ENCODE results near the gene DCLK2.

DCLK2 gene

DNA sequence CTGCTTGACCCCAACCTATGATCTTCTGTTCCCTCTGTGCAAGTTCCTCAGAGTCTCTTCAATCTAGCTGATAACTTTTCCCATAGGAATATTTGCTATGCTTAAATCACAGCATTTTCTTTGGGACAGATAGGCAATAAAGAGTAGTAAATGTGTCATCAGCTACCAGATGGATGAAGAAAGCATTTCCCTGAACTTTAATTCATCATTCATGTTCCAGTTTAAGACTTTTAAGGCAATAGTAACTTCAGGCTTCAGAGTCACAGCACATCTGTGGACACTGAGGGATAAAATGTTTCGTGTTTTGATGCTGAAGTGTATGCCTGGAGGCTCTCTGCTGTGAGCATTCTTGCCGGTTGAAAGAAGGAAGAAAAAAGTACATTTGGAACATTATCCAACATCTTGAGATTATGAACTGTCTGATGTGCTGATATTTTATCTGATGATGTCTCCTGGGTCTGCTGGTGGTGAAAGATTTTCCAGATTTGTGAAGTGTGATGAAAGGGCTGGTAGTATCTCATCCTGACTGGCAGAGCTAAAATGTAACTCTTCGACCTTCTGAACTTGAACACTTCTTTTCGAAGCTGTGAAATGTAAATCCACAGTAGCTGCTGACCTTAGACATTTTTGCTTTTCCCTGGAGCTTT, 133.7 kb downstream of the DCLK2 start:
- no peak for DNase-seq

DNA sequence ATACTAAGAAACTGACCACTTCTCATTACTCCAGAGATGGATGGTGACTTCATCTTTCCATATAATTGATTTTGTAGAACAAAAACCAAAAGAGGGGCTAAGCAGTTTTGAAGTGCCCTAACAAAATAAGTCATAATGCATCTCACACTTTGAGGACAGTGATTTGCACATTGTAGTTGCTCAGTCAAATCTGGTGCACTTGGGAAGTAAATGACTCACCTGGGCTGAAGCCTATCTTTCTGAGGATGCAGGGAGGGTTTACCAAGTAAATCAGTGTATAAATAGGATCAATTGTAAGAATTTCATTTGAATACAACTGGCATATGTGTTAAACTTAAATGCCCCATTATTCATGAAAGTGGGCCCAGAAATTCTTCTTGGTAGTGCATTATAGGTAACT, 134.2 kb downstream of the DCLK2 start:
- no peak for DNase-seq

DNA sequence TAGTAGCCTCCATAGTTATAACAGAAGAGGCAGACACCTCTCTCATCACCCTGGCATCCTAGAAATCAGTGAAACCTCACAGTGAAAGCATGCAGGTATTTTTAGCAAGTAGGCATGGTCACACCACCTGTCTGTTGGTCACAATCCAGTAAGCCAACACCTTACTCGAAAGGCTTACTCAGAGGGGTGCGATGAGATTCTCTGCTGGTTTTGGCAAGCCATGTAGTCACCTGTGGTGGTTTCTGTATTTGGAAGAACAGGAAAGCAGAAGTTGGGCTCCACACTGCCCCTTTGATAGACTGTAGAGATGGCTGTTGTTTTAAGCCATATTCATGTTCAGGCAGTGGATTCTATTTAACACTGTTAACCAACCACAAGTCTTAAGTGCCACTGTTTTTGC, 134.7 kb downstream of the DCLK2 start:
- DNase-seq: no peak

DNA sequence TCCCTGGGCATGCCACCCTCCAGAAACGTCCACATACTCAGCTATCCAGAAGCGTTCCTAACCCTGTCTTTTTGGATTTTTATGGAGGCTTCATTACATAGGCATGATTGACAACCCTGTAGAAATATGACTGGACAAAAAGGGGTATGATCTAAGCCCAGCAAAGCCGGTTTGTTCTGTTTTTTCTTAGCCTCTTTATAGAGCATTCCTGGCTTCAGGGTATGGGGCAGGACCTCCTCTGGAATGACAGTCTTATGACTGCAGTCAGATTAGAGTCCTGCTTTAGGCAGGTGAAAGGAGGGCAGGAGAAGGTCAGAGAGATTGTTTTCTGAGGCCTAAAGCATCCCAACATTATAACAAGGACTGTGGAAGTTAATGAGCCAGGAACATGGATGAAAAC, 137.4 kb downstream of the DCLK2 start:
- DNase-seq: no peak

DNA sequence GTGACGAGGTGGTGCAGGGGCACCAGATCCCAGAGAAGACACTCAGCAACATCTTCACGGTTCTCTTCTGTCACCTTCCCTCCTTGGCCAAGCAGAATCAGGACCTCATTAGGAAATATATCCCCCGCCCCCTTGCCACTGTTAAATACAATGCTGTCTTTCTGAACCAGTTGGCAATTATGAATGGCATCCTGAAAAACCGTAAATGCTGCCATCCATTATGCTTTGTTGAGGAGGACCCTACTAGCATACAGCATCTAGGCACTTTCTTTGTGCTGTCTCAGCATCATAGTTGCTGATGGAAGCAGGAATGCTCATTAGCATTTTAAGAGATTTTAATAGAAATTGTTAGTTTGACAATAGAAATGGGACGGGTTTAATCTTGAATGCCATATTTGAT, 138.5 kb downstream of the DCLK2 start:
- DNase-seq: peak; percentile 46 to 78

DNA sequence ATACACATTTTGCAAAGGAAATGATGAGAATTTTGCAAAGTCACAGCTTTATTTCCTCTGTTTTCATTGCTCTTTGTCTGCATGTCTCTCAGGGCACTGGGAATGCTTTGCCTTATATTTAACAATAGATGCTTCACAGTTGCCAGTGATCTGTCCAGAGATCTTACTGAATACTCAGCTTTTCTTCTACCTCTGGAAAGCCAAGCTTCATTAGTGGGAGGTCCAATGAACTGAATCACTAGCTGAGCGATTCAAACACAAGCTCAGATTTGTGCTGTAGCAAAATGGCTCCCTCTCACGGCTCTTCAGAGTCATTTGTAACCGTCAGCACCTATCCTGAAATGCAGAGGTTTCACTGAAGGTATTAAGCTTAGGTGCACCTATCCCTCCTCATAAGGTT, 138.9 kb downstream of the DCLK2 start:
- DNase-seq: peak; percentile 15 to 81

DNA sequence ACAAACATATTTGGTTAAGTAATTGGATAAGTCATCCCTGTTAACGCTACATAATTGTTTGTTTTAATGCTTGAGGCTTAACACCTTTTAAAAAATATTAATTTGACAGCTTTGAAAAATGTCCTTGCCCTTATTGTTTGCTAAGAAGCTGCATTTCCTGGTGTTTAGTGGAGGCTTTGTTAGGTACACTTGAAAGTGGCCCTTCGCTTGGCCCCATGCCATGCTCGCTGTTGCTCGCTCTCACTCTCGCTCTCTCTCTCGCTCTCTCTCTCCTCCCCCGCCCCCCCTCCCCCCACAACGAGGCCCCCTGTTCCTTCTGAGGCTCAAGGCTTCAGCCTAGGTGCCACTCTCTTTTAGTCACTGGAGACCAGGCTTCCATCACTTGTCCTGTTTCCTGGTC, 139.6 kb downstream of the DCLK2 start:
- DNase-seq: no peak

DNA sequence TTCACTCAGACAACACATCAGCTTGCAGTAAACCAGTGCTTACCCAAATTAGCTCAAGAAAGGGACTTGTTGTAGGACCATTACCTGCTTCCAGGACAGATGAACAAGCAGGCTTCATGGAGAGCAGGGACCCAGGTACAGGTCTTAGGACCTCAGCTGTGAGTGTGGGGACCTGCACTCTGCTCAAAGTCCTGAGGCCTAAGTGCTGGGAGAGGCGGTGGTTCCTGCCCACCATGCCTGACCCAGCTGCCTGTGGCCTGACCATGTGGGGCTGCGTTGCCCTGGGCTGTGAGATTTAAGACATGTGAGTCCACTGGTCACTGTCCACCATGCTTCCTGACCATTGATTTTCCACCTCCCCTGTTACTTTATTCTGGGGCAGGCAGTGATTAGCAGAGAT, 140.2 kb downstream of the DCLK2 start:
- no peak for DNase-seq

DNA sequence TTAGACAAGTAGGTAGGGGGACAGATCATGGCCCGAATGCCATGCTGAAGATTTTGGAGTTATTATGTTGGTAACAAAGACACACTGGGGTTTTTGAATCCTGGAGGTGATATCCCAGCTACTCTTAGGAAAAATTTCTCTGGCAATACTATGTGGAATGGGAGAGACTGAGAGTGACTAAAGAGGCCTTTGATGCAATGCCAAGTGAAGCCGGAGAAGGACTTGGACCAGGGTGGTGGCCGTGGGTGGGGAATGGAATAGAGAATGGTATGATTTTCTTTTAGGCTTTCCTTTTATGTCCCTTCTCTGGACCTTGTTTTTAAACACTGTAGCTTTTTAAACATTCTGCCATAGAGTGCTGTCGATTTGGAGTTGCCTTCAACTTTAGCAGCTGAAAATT, 141.6 kb downstream of the DCLK2 start:
- DNase-seq: no peak

DNA sequence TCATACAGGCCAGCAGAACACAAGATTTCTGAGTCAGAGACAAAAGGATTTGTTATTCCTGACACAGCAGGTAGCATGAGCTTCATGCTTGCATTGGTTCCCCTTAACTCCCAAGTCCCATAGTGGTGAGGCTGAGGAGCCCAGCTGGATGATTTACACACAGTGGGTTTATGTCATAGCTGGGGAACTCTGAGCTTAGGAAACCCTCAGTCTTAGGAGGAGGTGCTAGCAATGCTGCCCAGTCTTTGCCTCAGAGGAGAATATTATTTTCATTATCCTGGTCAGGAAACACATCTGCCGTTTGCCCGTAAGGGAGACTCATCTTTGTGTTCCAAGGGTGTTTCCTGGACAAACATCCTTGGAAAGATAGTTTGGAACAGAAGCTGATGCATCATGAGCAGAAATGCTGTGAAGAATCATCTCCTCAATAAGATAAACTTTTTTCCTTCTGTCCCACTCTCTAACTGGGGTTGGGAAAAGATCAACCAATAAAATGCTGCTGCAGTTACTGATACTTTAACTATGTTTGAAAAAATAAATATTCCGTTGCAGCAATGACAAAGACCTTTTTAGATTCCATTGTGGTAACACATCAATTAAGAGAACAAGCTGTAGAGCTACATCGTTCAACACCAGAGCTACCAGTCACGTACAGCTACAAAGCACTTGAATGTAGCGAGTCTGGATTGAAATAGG, 146.8 kb downstream of the DCLK2 start:
- no peak for DNase-seq

DNA sequence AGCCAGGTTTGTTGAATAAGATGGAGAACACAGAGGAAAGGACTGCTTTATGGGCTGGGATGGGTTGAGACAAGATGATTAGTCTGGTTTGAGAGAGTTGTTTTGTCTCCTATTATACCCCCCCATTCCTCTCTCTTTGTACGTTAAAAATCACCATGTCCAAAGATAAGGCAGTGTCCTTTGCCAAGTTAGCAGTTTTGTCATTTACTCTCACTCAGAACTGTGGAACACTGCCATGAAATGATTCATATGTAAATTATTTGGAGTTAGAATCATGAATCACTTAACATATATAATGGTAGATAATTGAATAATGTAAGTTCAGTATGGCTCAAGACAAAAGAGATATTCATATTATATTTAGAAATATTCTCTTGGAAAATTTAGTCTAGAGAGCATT, 151.3 kb downstream of the DCLK2 start:
- DNase-seq: no peak

DNA sequence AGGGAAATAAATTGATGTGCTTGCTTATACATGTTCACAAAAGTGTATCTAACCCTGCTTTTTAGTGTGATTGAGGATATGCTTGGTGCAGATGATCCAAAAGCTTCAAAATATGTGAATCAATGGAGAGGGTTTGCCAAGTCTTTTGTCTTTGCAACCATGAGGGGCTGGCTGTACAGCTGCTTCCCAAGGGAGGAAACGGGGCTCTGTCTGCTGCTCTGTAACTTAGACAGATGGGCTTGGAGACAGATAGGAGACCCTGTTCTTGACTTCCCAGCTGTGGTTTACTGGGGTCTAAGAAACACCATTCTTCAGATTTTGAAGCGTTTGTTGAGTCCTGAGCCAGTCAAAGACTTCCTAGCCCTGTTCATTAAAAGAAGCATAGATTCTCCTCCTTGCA, 152.3 kb downstream of the DCLK2 start:
- DNase-seq: no peak

DNA sequence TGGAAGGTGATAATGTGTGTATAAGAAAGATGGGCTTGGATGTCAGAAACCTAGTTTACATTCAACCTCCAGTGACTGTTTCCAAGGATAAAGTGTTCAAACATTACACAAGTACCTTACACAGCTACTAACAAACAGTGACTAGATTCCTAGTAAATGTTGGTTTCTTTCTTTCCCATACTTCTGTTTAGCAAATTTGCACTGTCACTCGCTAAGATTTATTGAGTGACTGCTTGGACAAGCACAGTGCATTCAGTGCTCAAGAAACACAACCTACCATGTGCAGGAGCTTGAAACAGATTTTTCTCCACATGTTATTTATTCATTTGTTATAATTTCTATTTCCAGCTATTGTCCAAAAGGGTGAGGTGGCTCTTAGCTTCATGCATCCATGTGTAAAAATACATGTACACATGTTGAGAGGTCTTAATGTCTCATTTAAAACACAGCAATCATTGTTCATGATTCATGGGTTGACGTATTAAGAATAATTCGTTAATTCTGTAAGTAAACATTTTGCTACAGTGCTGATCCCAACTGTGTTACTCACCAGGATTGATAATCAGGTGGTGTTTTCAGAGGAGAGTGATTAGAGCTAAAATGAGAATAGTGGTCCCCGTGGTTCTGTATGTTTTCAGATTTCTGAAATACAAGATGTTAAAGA, 153.0 kb downstream of the DCLK2 start:
- no peak for DNase-seq

DNA sequence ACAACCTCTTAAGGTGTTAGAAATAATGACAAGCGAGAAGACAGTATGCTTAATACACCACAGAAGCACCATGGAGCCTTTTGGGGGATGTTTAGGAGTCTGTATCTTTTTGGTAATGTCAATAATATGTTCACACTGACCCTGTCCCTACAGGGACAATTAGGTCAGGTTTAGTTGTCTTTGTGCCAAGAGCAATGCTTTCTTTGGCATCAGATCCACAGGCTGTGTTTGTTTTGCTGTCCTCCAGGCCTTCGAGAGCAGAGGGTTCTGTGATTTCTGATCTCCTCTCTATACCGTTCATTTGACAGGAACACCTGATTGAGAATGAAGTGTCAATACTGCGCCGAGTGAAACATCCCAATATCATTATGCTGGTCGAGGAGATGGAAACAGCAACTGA, 153.8 kb downstream of the DCLK2 start:
- no peak for DNase-seq

DNA sequence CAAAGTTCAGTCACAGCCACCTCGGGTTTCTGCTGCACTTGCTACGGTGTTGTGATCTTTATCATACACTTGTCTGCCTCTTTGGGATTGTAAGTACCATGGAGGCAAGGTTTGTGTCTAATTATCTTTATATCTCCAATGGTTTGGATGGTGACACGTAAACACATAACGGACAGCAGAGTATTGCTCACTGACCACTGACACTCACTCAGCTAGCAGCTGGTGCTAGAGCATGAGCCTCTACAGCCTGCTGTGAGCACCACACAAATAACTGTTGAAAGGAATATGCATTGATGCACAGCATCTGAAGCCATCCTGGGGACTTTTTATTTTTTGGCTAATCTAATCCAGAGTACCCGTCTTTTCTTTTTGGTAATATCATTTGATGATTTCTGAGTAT, 156.0 kb downstream of the DCLK2 start:
- no peak for DNase-seq

DNA sequence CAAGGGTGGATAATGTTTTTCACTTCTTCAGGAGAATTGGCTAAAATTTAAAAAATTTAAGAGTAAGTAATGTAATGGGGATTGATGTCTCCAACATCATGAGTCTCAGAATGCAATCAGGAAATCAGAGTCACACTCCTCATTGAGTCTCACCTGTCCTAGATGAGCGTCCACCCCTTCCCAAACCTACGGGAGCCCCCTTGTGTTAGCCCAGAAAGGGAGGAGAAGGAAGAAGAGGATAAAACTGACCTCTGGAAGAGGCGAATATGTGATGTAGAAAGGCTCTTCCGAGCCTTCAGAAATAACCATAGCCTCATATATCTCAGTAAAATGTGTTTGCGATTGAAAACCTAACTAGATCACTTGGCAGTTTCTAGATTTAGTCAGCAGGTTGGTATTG, 157.1 kb downstream of the DCLK2 start:
- DNase-seq: no peak

DNA sequence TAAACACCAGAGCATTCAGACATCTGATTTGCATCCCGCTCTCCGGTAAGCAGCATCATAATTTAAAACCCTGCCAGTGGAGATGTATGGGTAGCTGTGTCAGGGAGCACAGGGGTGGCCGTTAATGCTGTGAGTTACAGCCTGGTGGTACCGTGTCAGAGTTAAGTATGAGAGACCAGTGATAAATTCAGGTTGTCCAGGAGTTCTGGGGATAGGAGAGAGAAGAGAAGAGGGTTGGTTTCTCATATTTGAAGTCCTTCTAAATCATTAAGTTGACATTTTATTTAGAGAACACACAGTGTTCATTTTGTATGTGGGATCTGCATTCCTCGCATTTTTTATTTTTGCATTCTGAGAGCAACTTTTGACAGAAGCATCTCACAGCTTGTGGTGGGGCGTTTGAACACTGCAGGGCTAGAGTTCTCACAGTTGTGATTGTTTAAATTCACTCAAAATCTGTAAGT, 157.6 kb downstream of the DCLK2 start:
- DNase-seq: no peak

DNA sequence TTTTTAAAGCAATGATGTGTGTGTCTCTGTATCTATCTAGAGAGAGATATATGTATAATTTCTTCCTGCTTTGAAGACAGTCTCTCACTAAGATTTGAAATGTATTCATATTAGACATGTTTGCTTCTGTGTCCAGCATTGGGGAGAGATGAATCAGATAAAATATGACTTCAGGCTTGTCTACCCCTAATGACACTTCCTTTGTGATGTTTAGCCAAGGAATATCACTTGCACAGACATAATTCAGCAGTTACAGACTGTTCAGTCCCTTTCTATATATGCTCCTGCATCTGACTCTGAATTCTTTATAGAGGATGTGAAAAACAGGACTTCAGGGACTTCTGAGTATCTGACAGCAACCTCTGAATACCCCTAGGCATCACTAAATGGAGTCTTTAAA, 158.4 kb downstream of the DCLK2 start:
- DNase-seq: no peak

DNA sequence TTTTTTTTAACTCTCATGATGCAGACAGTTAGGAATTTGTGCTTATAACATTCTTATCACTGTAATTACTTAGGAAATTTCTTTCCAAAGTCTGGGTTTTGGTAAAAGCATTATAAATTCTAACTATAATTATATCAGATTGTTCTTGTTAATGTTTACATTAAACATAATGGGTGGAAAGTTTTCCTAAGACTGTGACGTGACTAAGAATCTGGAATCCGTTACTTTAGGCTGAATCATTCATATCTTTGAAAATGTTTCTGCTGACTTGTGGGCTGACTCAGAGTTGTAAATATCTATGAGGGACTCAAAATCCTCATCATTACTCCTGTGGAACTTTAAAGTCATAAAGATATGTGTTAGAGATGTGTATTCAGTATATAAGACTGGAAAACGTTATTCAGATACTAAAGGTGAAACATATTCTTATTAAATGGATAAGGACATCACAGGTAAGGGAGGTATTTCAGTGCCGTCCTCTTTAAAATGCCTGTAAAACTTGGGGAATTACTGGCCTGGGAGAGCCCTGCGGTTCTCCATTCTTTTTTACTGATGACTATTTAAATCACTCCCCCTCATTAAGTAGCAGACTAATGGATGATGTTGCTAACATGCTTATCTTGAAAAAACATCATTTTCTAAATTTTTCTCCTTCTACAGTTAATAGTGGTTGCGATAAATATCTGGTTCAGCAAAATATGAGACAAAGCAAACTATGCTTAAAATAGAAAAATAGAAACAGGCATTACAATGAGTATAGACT, 159.0 kb downstream of the DCLK2 start:
- no peak for DNase-seq

DNA sequence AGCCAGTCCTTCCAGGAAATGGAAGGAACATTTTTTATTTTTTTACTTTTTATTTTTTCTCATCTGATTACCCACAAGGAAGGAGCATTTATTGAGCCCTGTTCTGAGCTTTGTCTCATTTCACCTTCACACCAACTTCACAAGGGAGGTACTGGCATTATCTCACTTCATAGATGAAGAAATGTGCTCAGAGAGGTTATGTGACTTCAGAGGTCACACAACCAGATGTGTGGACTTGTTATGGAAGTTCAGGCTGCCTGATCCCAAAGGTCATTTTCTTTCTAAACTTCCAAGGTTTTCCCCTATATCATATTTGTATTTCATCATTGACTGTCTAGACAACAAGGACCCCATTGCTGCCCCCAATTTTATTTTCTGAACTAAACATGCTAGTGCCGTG, 160.3 kb downstream of the DCLK2 start:
- DNase-seq: no peak

DNA sequence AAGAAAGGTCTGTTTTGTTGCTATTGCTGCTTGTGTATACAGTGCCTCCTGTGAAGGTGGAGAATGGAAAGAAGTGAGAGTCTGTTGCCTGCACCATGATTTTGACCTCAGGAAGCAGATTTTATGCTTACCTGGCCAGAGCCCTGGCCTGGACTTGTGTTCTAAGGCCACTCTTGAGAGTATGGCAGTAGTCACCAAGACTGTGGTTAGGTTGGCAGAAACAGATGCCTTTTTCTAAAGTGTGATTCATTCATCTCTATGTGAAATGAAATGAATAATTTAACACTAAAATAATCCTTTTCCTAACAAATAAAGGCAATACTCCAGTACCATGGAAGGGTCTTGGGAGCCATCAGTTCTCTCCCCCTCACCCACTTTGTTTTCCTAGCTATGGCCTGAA, 161.8 kb downstream of the DCLK2 start:
- DNase-seq: no peak

DNA sequence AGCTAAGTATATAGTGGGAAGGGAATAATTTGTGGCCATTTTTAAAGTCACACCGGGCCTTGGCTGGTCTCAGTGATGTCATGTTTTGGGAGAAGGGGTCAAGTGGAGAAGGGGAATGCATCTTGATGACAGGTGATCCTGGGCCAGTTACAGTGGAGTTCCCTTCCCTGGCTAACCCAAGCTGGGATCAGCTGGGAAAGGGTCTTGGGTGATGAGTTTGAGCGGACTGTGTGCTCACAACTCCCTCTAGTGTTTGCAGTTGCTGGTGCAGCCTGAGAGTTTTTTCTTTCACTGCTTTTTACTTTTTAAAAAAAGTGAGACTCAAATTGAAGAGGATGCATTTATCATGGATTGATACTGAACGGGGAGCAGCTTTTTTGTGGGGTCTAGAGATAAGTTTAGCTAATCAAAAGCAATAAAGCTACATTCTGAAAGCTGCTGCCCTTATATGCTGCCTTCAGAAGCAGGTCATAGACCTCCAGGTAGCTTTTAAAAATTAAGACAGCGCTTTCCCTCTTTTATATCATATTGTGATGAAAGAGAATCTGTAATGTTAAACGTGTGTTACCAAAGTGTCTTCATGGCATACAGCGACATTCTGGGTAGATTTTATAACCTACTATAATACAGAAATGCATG, 164.7 kb downstream of the DCLK2 start:
- DNase-seq: no peak

DNA sequence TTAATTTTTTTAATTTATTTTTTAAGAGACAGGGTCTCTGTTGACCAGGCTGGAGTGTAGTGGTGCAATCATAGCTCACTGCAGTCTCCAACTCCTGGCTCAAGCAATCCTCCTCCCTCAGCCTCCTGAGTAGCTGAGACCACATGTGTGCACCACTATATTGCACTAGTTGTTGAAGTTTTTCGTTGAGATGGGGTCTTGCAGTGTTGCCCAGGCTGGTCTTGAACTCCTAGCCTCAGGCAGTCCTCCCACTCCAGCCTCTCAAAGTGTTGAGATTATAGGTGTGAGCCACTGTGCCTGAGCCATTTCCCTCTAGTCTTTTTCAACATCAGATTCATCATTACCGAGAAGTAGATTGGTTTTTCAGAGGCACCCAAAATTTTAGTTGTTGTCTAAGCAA, 165.7 kb downstream of the DCLK2 start:
- no peak for DNase-seq

Data from hippocampal formation (tissue), 2 donors.